Left ventricle myocardium inferior (tissue), 1 donor: ENCODE data around the gene FREM1. TPM values are rescaled to one million over a fixed set of nuclear protein-coding genes. Genes with fewer than 3 reads are reported as not detected.

Source experiments
- DNase-seq: peaks from one replicate; pipeline ENCODE4 v3.0.0-alpha.2; 2020
- H3K27ac ChIP-seq: fragments of 200-600 bp; replicated peaks from 2 replicates; pipeline ENCODE4 v1.8.0; 2021
- H3K27me3 ChIP-seq: fragments of 200-600 bp; 2 replicates; pipeline ENCODE4 v1.8.0; 2021; ENCODE audit warnings: low read depth
- H3K36me3 ChIP-seq: fragments of 200-600 bp; 2 replicates; pipeline ENCODE4 v1.8.0; 2021
- H3K4me1 ChIP-seq: fragments of 200-600 bp; 2 replicates; pipeline ENCODE4 v1.8.0; 2021
- H3K4me3 ChIP-seq: fragments of 200-600 bp; 2 replicates; pipeline ENCODE4 v1.8.0; 2021; ENCODE audit warnings: mild to moderate bottlenecking, moderate library complexity
- H3K9me3 ChIP-seq: fragments of 200-600 bp; replicated peaks from 2 replicates; pipeline ENCODE4 v1.8.0; 2021
- CTCF ChIP-seq: fragments of 200-600 bp; IDR thresholded peaks from 2 replicates; pipeline ENCODE4 v1.8.0; 2021; ENCODE audit warnings: antibody characterized with exemption, mild to moderate bottlenecking, borderline replicate concordance
- intact Hi-C: fragments of 100-400 bp; cut with micrococcal nuclease; formaldehyde crosslinking; loops from one replicate; pipeline ENCODE4 v1.11.0; 2022
- total RNA-seq: library from RNA; stranded (reverse); fragmentation: NEBNext Ultra II Directional; extraction: Animal tissue kit (Norgen Biotek cat#: 25700); gene quantifications from one replicate; pipeline ENCODE4 v1.2.1, GENCODE V29; 2021
- donor health status: DM: no; HTN: yes; CAD: no; lungs with severe emphysema.

The FREM1 gene
- total RNA-seq, 1 donor from 2014 or later: 3.0 TPM

- Histone ChIP-seq H3K27ac (no peak overlapping the region), H3K9me3 (no peaks in the 10 kb centered on the region), H3K4me3 (no peak overlapping the region), H3K4me1 (no peaks in the 10 kb centered on the region), H3K36me3 (no peaks in the 10 kb centered on the region), H3K27me3 (no peaks in the 10 kb centered on the region)
- intact Hi-C loops: no loop called here
- TF ChIP-seq CTCF: peak; percentile 67
- DNase-seq: peak; percentile 48
These were observed 63.3 kb downstream of the FREM1 start for GRCh38 chr9:14846871-14847311.

DNA sequence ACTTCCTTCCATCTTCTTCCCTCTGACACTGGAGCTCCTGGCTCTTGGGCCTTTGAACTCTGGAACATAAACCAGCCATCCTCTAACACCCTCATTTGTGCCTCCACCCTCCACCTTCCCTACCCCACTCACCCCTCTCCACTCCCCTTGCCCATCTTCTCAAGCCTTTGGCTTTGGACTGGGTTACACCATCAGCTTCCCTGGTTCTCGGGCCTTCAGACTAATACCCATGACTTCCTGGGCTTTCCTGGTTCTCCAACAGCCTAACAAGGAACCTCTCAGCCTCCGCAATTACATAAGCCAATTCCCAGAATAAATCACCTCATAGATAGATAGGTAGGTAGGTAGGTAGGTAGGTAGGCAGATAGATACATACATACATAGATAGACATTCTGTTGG, 67.1 kb downstream of the FREM1 start:
- no peaks in the 10 kb centered on the region for H3K27me3 ChIP-seq
- H3K27ac ChIP-seq: no peak overlapping the region
- DNase-seq: no peak
- TF ChIP-seq CTCF: no peak
- no peaks in the 10 kb centered on the region for H3K36me3 ChIP-seq
- intact Hi-C loops: no loop called here
- H3K4me1 ChIP-seq: no peaks in the 10 kb centered on the region
- H3K9me3 ChIP-seq: no peaks in the 10 kb centered on the region
- no peak overlapping the region for H3K4me3 ChIP-seq

- no peak for DNase-seq
- H3K9me3 ChIP-seq: no peaks in the 10 kb centered on the region
- H3K4me3 ChIP-seq: no peak overlapping the region
- intact Hi-C loops: no loop called here
- no peak for TF ChIP-seq CTCF
- no peaks in the 10 kb centered on the region for H3K4me1 ChIP-seq
- H3K27me3 ChIP-seq: no peaks in the 10 kb centered on the region
- no peak overlapping the region for H3K27ac ChIP-seq
- H3K36me3 ChIP-seq: no peaks in the 10 kb centered on the region
These were observed 68.0 kb downstream of the FREM1 start for GRCh38 chr9:14842269-14842668.

DNA sequence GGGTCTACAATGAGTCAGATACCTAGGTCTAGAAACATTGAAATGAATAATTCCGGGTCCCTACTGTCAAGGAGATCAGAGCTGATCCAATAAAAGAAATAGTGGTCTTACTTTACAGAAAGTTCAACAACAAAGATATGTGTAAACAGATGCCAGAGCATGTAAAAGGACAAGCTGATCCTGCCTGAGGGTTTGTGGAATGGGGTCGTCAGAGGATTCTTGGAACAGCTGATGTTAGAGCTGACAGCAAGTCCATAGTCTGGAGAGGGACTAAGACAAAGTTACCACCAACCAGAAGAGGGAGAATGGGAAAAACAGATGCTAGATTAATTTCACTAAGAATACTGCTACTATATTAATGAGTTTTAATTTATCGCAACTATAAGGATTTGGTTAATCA, 71.5 kb downstream of the FREM1 start:
- Histone ChIP-seq H3K4me1 (no peaks in the 10 kb centered on the region), H3K27ac (no peak overlapping the region), H3K27me3 (no peaks in the 10 kb centered on the region), H3K36me3 (no peaks in the 10 kb centered on the region), H3K9me3 (no peaks in the 10 kb centered on the region), H3K4me3 (no peak overlapping the region)
- TF ChIP-seq CTCF: no peak
- intact Hi-C loops: no loop called here
- DNase-seq: no peak

DNA sequence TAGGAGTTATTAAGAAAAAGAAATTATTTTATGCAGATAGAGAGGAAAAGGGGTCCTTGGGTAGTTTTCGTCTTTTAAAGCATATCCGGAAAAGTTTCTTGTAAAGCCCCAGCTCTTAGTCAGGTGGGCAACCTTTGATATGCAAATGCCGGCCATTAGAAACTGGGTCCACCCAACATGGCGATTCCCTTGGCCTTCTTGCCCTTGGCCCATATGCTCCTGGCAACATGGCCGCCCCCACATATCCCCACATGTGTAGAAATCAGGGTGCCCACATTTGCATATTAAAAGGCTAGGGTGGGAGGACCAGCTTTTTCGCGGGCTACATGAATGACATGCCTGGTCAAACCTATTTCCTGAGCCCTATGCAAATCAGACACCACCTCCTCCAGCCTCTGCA, 73.3 kb downstream of the FREM1 start:
- TF ChIP-seq CTCF: no peak
- Histone ChIP-seq H3K4me3 (no peak overlapping the region), H3K4me1 (no peaks in the 10 kb centered on the region), H3K9me3 (no peaks in the 10 kb centered on the region), H3K27me3 (no peaks in the 10 kb centered on the region), H3K27ac (no peak overlapping the region), H3K36me3 (no peaks in the 10 kb centered on the region)
- intact Hi-C loops: no loop called here
- DNase-seq: no peak

DNA sequence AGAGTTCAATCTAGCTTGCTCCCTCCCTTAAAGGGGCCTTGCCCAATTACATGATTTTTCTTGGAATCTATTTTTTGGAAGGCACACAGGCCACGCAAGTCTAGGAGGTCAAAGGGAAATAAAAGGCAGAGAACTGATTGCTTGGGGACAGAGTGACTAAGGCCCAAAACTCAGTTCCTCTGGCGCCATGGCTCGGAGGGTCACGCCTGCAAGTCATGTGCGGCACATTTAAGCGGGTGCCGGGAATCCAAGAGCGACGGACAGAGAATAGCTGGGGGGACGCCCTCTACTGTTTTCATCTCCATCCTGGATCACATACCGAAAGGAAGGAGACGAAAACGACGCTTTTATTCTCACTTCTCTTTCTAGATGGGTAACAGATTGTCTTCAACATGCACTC, 78.6 kb downstream of the FREM1 start:
- Histone ChIP-seq H3K27me3 (no peaks in the 10 kb centered on the region), H3K4me3 (no peak overlapping the region), H3K4me1 (no peaks in the 10 kb centered on the region), H3K36me3 (no peaks in the 10 kb centered on the region), H3K9me3 (no peaks in the 10 kb centered on the region), H3K27ac (no peak overlapping the region)
- no peak for DNase-seq
- intact Hi-C loops: no loop called here
- TF ChIP-seq CTCF: no peak
